HepG2 (cell line): ENCODE measurements around the gene FLOT2. TPM values are rescaled to one million over a fixed set of nuclear protein-coding genes. Genes with fewer than 3 reads are reported as not detected.

Source experiments
- ATAC-seq: fragments of 200-7000 bp; cut with Tn5 transposase; 3 replicates; pipeline ENCODE4 v1.9.1; 2020; ENCODE audit warnings: mild to moderate bottlenecking, moderate library complexity
- BruUV-seq: library from RNA; stranded (reverse); fragments of 400-500 nt; replicated peaks from 2 replicates; lab custom pipeline; 2021; lab: Mats Ljungman, UMichigan
- CTCF ChIA-PET: fragments of 300-600 bp; formaldehyde crosslinking; extraction: SDS; loops from one replicate; lab custom pipeline; 2021; ENCODE audit warnings: low total read pairs, inconsistent platforms, low intra/inter-chr PET ratio; lab: Yijun Ruan, JAX
- POLR2A ChIA-PET: fragments of 350-600 bp; sonication (Branson Sonifier 250); formaldehyde crosslinking; loops from one replicate; lab custom pipeline; 2020; ENCODE audit warnings: antibody characterized with exemption, inconsistent platforms; lab: Yijun Ruan, JAX
- DNase-seq: peaks from one replicate; pipeline ENCODE4 v3.0.0-alpha.2; 2015; ENCODE audit warnings: low spot score
- FAIRE-seq: peaks from 3 replicates; lab custom pipeline; 2011; peaks lifted over from hg19 to GRCh38; lab: Jason Lieb, UNC
- H2AFZ ChIP-seq: one replicate; pipeline ENCODE4 v1.6.1; 2011; ENCODE audit warnings: low read length, inconsistent platforms
- H3K27ac ChIP-seq: fragments of 300-600 bp; 3 replicates; pipeline ENCODE4 v1.8.0; 2011; ENCODE audit warnings: mixed run types, mild to moderate bottlenecking, mixed read lengths, low read length, inconsistent platforms; ENCODE audit not compliant: insufficient read depth; ENCODE audit errors: extremely low read length
- H3K27me3 ChIP-seq, 2 experiments: fragments of 200-600 bp in 1 of 2; 2 replicates in 1 of 2; 3 replicates in 1 of 2; pipeline versions ENCODE4 v1.6.0 to v1.8.0; 2011; ENCODE audit warnings: low read length in 2 of 2, mild to moderate bottlenecking in 2 of 2, moderate library complexity in 2 of 2, inconsistent platforms in 1 of 2; ENCODE audit not compliant: insufficient read depth in 2 of 2, control insufficient read depth in 1 of 2
- H3K36me3 ChIP-seq, 2 experiments: fragments of 200-600 bp in 1 of 2; replicated peaks in 1 of 2; 2 replicates in 1 of 2; 3 replicates in 1 of 2; pipeline versions ENCODE4 v1.5.1 to v1.8.0; 2011; ENCODE audit warnings: low read length in 2 of 2, inconsistent platforms in 1 of 2; ENCODE audit not compliant: insufficient read depth in 2 of 2, control insufficient read depth in 1 of 2
- H3K4me1 ChIP-seq: 2 replicates; pipeline ENCODE4 v1.5.1; 2012; ENCODE audit warnings: low read length, inconsistent platforms; ENCODE audit not compliant: insufficient read depth
- H3K4me2 ChIP-seq: 2 replicates; pipeline ENCODE4 v1.6.0; 2011; ENCODE audit warnings: low read depth, low read length, inconsistent platforms
- H3K4me3 ChIP-seq, 3 experiments: fragments of 200-600 bp in 1 of 3; sonication (generic), shearing (Covaris generic) in 1 of 3; replicated peaks in 1 of 3; 2 replicates each; pipeline ENCODE4 v1.5.1; 2011 to 2016; ENCODE audit warnings: low read length in 3 of 3, inconsistent platforms in 2 of 3, low read depth in 2 of 3, mild to moderate bottlenecking in 2 of 3, control low read depth in 1 of 3, mixed read lengths in 1 of 3; ENCODE audit not compliant: insufficient read depth in 1 of 3
- H3K79me2 ChIP-seq: one replicate; pipeline ENCODE4 v1.6.1; 2011; ENCODE audit warnings: low read length, inconsistent platforms; ENCODE audit not compliant: insufficient read depth
- H3K9ac ChIP-seq: 2 replicates; pipeline ENCODE4 v1.6.0; 2011; ENCODE audit warnings: mild to moderate bottlenecking, low read depth, low read length, inconsistent platforms; ENCODE audit not compliant: insufficient read depth
- H3K9me3 ChIP-seq: 2 replicates; pipeline ENCODE4 v1.5.1; 2012; ENCODE audit warnings: mild to moderate bottlenecking, low read length
- H4K20me1 ChIP-seq: 2 replicates; pipeline ENCODE4 v1.6.0; 2011; ENCODE audit warnings: inconsistent platforms, mild to moderate bottlenecking, low read length, moderate library complexity; ENCODE audit not compliant: insufficient read depth
- AKAP8 ChIP-seq: sonication (generic); formaldehyde crosslinking; IDR thresholded peaks from 2 replicates; pipeline ENCODE4 v1.5.1; 2020; ENCODE audit warnings: mild to moderate bottlenecking, missing genetic modification reagents
- DMAP1 ChIP-seq: IDR thresholded peaks from 2 replicates; pipeline ENCODE4 v1.6.1; 2016
- ETV6 ChIP-seq: sonication (generic); formaldehyde crosslinking; conservative IDR thresholded peaks from 2 replicates; pipeline ENCODE4 v1.4.0; 2020; ENCODE audit warnings: missing genetic modification reagents
- KLF6 ChIP-seq: IDR thresholded peaks from 2 replicates; pipeline ENCODE4 v1.8.0; 2016; ENCODE audit warnings: missing biosample characterization, missing genetic modification reagents
- PCBP1 ChIP-seq: fragments of 200-400 bp; formaldehyde crosslinking; IDR thresholded peaks from 2 replicates; pipeline ENCODE4 v1.6.1; 2017; ENCODE audit warnings: mild to moderate bottlenecking, low read depth, low read length, borderline replicate concordance
- WIZ ChIP-seq: sonication (generic); formaldehyde crosslinking; IDR thresholded peaks from 2 replicates; pipeline ENCODE4 v1.5.1; 2020; ENCODE audit warnings: mild to moderate bottlenecking, missing genetic modification reagents
- ZFP62 ChIP-seq: sonication (generic); formaldehyde crosslinking; IDR thresholded peaks from 2 replicates; pipeline ENCODE4 v1.4.0; 2020; ENCODE audit warnings: missing genetic modification reagents
- ZNF136 ChIP-seq: sonication (generic); formaldehyde crosslinking; IDR thresholded peaks from 2 replicates; pipeline ENCODE4 v1.8.1; 2022; ENCODE audit warnings: low read depth, mild to moderate bottlenecking, moderate library complexity, missing genetic modification reagents
- ZNF678 ChIP-seq: sonication (generic); formaldehyde crosslinking; IDR thresholded peaks from 2 replicates; pipeline ENCODE4 v1.4.0; 2020; ENCODE audit warnings: mild to moderate bottlenecking, missing genetic modification reagents
- ZNF766 ChIP-seq: sonication (generic); formaldehyde crosslinking; IDR thresholded peaks from 2 replicates; pipeline ENCODE4 v1.5.0; 2020; ENCODE audit warnings: missing genetic modification reagents, borderline replicate concordance
- WGBS: methylation state at CpG from one replicate; pipeline ENCODE4 v1.1.6; 2017; ENCODE audit warnings: low lambda C conversion rate; 5-methylcytosine and 5-hydroxymethylcytosine counted together
- in situ Hi-C: cut with HindIII; loops from 2 replicates; pipeline ENCODE4 v1.10.0; 2017; ENCODE audit warnings: low pct_unique_long_range_greater_than_20kb; ENCODE audit not compliant: extremely low pct_ligation_motif_present
- intact Hi-C: fragments of 100-400 bp; cut with micrococcal nuclease; formaldehyde crosslinking; loops from one replicate; pipeline ENCODE4 v1.10.0; 2022; ENCODE audit not compliant: unreplicated experiment
- polyA plus RNA-seq, 8 experiments: library from polyadenylated mRNA; depleted of rRNA in 3 of 8; stranded (reverse) in 7 of 8; unstranded in 1 of 8; fragments of >200 nt; fragmentation: Illumina TruSeq in 4 of 8; extraction: Trizol in 4 of 8; gene quantifications; 2 replicates each; pipeline versions ENCODE4 v1.2.1 to v1.2.3, GENCODE V29; 2011 to 2016; ENCODE audit warnings: low read depth in 4 of 8, missing spikeins in 1 of 8, mixed read lengths in 1 of 8; ENCODE audit not compliant: insufficient read depth in 1 of 8
- total RNA-seq, 5 experiments: library from RNA; depleted of rRNA; stranded (reverse); fragments of >200 nt; fragmentation: Illumina TruSeq; extraction: Trizol; gene quantifications; 2 replicates each; pipeline ENCODE4 v1.2.3, GENCODE V29; 2016; ENCODE audit warnings: low read depth in 1 of 5
- TF ChIP-seq, protein P1 (sequence below): sonication (generic); formaldehyde crosslinking; IDR thresholded peaks from 2 replicates; pipeline ENCODE4 v1.8.1; 2023; ENCODE audit warnings: mild to moderate bottlenecking, moderate library complexity, missing genetic modification reagents
- TF ChIP-seq, protein P2 (sequence below): sonication (generic); formaldehyde crosslinking; IDR thresholded peaks from 2 replicates; pipeline ENCODE4 v1.5.1; 2020; ENCODE audit warnings: mild to moderate bottlenecking, missing genetic modification reagents, borderline replicate concordance

Gene FLOT2
- total and polyA plus RNA-seq, 2 of the 13 experiments (the other 11 are each of a cell fraction or from before 2014, with no cell fraction given): 54.3 to 54.5 TPM

DNA sequence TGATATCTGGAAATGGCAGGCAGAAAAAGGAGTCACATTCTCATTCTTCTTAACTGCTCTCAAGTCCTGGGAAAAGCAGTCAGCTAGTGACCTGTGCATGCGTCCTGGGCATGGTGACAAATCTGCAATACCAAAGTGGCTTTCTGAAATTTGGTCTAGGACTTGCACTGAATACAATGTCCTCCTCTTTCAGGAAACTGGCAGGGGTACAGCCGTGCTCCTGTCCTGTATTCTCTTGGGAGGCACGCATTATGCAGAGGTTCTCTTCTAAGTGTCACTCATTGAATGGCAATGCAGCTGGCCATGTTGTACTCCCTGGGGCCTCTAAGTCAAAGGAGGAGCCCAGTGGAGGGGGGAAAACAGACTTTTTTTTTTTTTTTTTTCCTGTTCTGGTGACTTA lies 43.1 kb upstream of the FLOT2 start:
- H3K4me3 ChIP-seq: no peak overlapping the region
- H3K27me3 ChIP-seq: no peaks in the 10 kb centered on the region
- no peaks in the 10 kb centered on the region for H3K9me3 ChIP-seq
- H3K4me1 ChIP-seq: peaks cover 59% of the 10 kb centered on the region
- CTCF ChIA-PET: no interaction called here
- POLR2A ChIA-PET: interaction anchor here (0.9 kb wide), 1 partner anchor 9 kb away, joined by 3 read pairs; no protein-coding TSS in a partner anchor
- FAIRE-seq: no peak
- peaks cover 96% of the 10 kb centered on the region for H3K79me2 ChIP-seq
- intact Hi-C loops (no loop called here), in situ Hi-C loops (no loop called here)
- H3K9ac ChIP-seq: no peak overlapping the region
- ATAC-seq: no peak
- 92% methylated on average over 3 of the region's 3 CpGs for WGBS
- no peak overlapping the region for H3K4me2 ChIP-seq
- DNase-seq: no peak
- H3K36me3 ChIP-seq: peaks cover 6 to 18% of the 10 kb centered on the region in 2 experiments; a peak in 4 of 5 replicates
- no TSS peak for BruUV-seq
- no peak for TF ChIP-seq WIZ (CRISPR knock-in tag)
- no peak for TF ChIP-seq AKAP8 (CRISPR knock-in tag)
- no peak for TF ChIP-seq KLF6 (CRISPR knock-in tag)
- TF ChIP-seq PCBP1: no peak
- no peak for TF ChIP-seq ZFP62 (CRISPR knock-in tag)
- TF ChIP-seq ZNF136 (CRISPR knock-in tag): no peak
- no peak overlapping the region for H2AFZ ChIP-seq
- H4K20me1 ChIP-seq: peaks cover 29% of the 10 kb centered on the region
- H3K27ac ChIP-seq: no peak overlapping the region

DNA sequence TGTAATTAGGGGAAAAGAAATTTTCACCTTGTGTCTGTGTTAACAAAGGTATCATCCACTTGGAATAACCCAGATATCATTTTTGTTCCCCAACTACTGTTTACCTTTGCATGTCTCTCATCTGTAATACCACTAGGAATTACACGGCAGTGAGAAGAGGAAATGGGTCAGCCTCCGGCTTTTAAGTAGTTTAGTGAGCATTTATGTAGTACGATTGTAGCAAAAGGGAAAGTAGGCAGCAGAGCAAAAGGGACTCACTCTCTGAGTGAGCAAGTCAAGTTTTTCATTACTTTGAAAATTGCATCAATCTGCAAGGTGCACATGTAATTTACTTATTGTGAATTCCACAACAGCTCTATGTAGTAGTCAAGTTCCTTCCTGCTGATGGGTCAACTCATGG lies 42.6 kb upstream of the FLOT2 start:
- CTCF ChIA-PET: no interaction called here
- ATAC-seq (no peak), DNase-seq (no peak), FAIRE-seq (no peak)
- no peak overlapping the region for H3K27ac ChIP-seq
- no peak overlapping the region for H3K9ac ChIP-seq
- no peaks in the 10 kb centered on the region for H3K9me3 ChIP-seq
- H3K36me3 ChIP-seq: peaks cover 3 to 15% of the 10 kb centered on the region in 2 experiments; a peak in 4 of 5 replicates
- no peak overlapping the region for H2AFZ ChIP-seq
- no peak overlapping the region for H3K4me3 ChIP-seq
- H3K79me2 ChIP-seq: peaks cover 95% of the 10 kb centered on the region
- H3K4me1 ChIP-seq: peaks cover 59% of the 10 kb centered on the region
- BruUV-seq: no TSS peak
- no peaks in the 10 kb centered on the region for H3K27me3 ChIP-seq
- no peak overlapping the region for H3K4me2 ChIP-seq
- H4K20me1 ChIP-seq: peaks cover 25% of the 10 kb centered on the region
- 93% methylated on average over 3 of the region's 3 CpGs for WGBS
- intact Hi-C loops (no loop called here), in situ Hi-C loops (no loop called here)
- POLR2A ChIA-PET: interaction anchor here (0.9 kb wide), 1 partner anchor 9 kb away, joined by 3 read pairs; no protein-coding TSS in a partner anchor
- TF ChIP-seq, protein P1, sequence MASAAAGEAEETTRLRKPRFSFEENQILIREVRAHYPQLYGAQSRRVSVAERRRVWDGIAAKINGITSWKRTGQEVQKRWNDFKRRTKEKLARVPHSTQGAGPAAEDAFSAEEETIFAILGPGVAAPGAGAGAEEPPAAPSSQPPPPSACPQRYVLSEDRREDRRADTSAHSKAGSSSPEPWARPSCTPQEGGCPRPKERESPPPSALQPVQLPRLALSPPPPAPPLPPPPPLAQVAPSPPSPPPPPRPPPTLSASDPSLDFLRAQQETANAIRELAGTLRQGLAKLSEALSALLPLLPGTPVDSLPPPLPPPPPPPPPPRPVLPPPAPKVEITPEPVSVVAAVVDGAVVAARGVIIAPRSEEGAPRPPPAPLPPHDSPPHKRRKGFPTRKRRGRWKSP (CRISPR knock-in tag): no peak
- TF ChIP-seq DMAP1 (no peak), ETV6 (CRISPR knock-in tag) (no peak), ZNF678 (CRISPR knock-in tag) (no peak), ZNF766 (CRISPR knock-in tag) (no peak)
- TF ChIP-seq, protein P2, sequence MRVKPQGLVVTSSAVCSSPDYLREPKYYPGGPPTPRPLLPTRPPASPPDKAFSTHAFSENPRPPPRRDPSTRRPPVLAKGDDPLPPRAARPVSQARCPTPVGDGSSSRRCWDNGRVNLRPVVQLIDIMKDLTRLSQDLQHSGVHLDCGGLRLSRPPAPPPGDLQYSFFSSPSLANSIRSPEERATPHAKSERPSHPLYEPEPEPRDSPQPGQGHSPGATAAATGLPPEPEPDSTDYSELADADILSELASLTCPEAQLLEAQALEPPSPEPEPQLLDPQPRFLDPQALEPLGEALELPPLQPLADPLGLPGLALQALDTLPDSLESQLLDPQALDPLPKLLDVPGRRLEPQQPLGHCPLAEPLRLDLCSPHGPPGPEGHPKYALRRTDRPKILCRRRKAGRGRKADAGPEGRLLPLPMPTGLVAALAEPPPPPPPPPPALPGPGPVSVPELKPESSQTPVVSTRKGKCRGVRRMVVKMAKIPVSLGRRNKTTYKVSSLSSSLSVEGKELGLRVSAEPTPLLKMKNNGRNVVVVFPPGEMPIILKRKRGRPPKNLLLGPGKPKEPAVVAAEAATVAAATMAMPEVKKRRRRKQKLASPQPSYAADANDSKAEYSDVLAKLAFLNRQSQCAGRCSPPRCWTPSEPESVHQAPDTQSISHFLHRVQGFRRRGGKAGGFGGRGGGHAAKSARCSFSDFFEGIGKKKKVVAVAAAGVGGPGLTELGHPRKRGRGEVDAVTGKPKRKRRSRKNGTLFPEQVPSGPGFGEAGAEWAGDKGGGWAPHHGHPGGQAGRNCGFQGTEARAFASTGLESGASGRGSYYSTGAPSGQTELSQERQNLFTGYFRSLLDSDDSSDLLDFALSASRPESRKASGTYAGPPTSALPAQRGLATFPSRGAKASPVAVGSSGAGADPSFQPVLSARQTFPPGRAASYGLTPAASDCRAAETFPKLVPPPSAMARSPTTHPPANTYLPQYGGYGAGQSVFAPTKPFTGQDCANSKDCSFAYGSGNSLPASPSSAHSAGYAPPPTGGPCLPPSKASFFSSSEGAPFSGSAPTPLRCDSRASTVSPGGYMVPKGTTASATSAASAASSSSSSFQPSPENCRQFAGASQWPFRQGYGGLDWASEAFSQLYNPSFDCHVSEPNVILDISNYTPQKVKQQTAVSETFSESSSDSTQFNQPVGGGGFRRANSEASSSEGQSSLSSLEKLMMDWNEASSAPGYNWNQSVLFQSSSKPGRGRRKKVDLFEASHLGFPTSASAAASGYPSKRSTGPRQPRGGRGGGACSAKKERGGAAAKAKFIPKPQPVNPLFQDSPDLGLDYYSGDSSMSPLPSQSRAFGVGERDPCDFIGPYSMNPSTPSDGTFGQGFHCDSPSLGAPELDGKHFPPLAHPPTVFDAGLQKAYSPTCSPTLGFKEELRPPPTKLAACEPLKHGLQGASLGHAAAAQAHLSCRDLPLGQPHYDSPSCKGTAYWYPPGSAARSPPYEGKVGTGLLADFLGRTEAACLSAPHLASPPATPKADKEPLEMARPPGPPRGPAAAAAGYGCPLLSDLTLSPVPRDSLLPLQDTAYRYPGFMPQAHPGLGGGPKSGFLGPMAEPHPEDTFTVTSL (CRISPR knock-in tag): no peak
